Neural crest cell (in vitro differentiated cells): ENCODE data around the gene DHX16. TPM values are rescaled to one million over a fixed set of nuclear protein-coding genes. Genes with fewer than 3 reads are reported as not detected.

Experiments
- DNase-seq: peaks from one replicate; pipeline ENCODE4 v3.0.0; 2021; ENCODE audit warnings: low read depth, mixed read lengths, low spot score
- H3K27ac Mint-ChIP-seq: one replicate; pipeline ENCODE4 v1.8.0; 2021; ENCODE audit warnings: mild to moderate bottlenecking, mixed read lengths; ENCODE audit not compliant: unreplicated experiment
- H3K27me3 Mint-ChIP-seq: 2 replicates; pipeline ENCODE4 v1.8.0; 2021; ENCODE audit warnings: low read depth, mild to moderate bottlenecking, mixed read lengths
- H3K36me3 Mint-ChIP-seq: 2 replicates; pipeline ENCODE4 v1.8.0; 2021; ENCODE audit warnings: low read depth, mild to moderate bottlenecking, mixed read lengths
- H3K4me1 Mint-ChIP-seq: 2 replicates; pipeline ENCODE4 v1.8.0; 2021; ENCODE audit warnings: mixed read lengths
- H3K4me3 Mint-ChIP-seq: one replicate; pipeline ENCODE4 v1.8.0; 2021; ENCODE audit warnings: mild to moderate bottlenecking, mixed read lengths
- H3K9me3 Mint-ChIP-seq: 2 replicates; pipeline ENCODE4 v1.8.0; 2021; ENCODE audit warnings: mixed read lengths
- total RNA-seq: library from RNA; stranded (reverse); gene quantifications from 2 replicates; pipeline ENCODE4 v1.2.1, GENCODE V29; 2021
- TF ChIP-seq, protein P1 (sequence below): fragments of 200-600 bp; sonication (generic); conservative IDR thresholded peaks from 2 replicates; pipeline ENCODE4 v1.5.0; 2021; ENCODE audit warnings: antibody characterized with exemption, mild to moderate bottlenecking

The DHX16 gene
- total RNA-seq, 1 donor from 2014 or later, result 30.3 TPM

DNA sequence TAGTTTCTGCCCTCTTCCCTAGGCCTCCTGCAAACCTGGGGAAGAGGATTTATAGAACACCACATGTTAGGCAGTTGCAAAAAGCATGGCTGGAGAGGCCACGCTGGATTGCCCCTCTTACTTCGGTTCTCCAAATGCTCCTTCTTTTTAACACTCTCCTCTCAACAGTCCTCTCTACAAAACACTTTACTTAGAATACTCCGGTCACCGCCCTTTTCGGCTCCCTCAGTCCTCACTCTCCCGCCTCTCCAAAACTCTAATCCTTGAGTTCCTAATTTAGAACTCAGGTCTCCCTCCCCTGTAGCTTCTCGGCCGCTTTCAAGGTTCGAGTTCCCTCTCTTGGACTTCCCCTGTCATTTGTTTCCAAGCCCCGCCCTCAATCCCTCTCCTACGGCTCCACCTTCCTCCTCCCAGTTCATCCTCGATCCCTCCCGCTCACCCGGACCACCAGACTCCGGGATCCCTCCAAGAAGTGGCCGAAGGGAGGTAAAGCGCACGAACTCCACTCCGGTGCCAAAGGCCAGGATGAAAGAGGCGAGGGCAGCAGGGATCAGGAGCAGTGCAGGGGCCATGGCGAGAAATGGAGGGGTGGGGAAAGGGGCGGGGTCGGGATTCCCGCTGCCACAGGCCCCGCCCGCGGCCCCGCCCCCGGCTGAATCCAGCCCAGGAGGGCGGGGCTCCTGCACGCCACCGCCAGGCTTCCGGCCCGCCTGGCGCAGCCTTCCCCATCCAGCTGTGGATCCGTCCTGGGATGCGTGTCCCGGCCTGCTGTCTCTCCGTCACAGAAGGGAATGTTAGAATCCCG is 17.8 kb upstream of the DHX16 start, which contains the start of gene NRM:
Gene NRM, minus strand, starts transcription at position 582 of the 805 bp plus-strand sequence. Its CDS starts 10 bp downstream, at position 572.
- TF ChIP-seq, protein P1, sequence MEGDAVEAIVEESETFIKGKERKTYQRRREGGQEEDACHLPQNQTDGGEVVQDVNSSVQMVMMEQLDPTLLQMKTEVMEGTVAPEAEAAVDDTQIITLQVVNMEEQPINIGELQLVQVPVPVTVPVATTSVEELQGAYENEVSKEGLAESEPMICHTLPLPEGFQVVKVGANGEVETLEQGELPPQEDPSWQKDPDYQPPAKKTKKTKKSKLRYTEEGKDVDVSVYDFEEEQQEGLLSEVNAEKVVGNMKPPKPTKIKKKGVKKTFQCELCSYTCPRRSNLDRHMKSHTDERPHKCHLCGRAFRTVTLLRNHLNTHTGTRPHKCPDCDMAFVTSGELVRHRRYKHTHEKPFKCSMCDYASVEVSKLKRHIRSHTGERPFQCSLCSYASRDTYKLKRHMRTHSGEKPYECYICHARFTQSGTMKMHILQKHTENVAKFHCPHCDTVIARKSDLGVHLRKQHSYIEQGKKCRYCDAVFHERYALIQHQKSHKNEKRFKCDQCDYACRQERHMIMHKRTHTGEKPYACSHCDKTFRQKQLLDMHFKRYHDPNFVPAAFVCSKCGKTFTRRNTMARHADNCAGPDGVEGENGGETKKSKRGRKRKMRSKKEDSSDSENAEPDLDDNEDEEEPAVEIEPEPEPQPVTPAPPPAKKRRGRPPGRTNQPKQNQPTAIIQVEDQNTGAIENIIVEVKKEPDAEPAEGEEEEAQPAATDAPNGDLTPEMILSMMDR, result no peak
- Mint-ChIP-seq H3K4me1 (peaks cover 55% of the 10 kb centered on the region), H3K27me3 (no peaks in the 10 kb centered on the region), H3K9me3 (peaks cover 2% of the 10 kb centered on the region), H3K4me3 (peak within 1 kb of the TSS; percentile 96), H3K27ac (peak within 1 kb of the TSS; percentile 96), H3K36me3 (no peaks in the 10 kb centered on the region)
- peak; percentile 75 for DNase-seq

GRCh38 chr6:30689985-30690384 is 17.2 kb upstream of the DHX16 start:
- H3K4me3 Mint-ChIP-seq, result peak overlapping the region; percentile 96
- peaks cover 61% of the 10 kb centered on the region for H3K4me1 Mint-ChIP-seq
- H3K9me3 Mint-ChIP-seq, result peaks cover 1% of the 10 kb centered on the region
- TF ChIP-seq, protein P1, result no peak
- DNase-seq, result no peak
- H3K36me3 Mint-ChIP-seq, result no peaks in the 10 kb centered on the region
- H3K27me3 Mint-ChIP-seq, result no peaks in the 10 kb centered on the region
- peak overlapping the region; percentile 96 for H3K27ac Mint-ChIP-seq

- Mint-ChIP-seq H3K4me3 (peak overlapping the region; percentile 96), H3K27ac (peak overlapping the region; percentile 60), H3K36me3 (no peaks in the 10 kb centered on the region), H3K27me3 (no peaks in the 10 kb centered on the region), H3K4me1 (peaks cover 65% of the 10 kb centered on the region), H3K9me3 (no peaks in the 10 kb centered on the region)
- TF ChIP-seq, protein P1, result no peak
- DNase-seq, result no peak
Observed at GRCh38 chr6:30689022-30689865, 16.4 kb upstream of the DHX16 start.

- Mint-ChIP-seq H3K27me3 (no peaks in the 10 kb centered on the region), H3K4me3 (peak overlapping the region; percentile 96), H3K4me1 (peaks cover 72% of the 10 kb centered on the region), H3K27ac (no peak overlapping the region), H3K36me3 (no peaks in the 10 kb centered on the region), H3K9me3 (no peaks in the 10 kb centered on the region)
- TF ChIP-seq, protein P1, result no peak
- DNase-seq, result no peak
Observed at GRCh38 chr6:30688569-30688968, 15.8 kb upstream of the DHX16 start.

DNA sequence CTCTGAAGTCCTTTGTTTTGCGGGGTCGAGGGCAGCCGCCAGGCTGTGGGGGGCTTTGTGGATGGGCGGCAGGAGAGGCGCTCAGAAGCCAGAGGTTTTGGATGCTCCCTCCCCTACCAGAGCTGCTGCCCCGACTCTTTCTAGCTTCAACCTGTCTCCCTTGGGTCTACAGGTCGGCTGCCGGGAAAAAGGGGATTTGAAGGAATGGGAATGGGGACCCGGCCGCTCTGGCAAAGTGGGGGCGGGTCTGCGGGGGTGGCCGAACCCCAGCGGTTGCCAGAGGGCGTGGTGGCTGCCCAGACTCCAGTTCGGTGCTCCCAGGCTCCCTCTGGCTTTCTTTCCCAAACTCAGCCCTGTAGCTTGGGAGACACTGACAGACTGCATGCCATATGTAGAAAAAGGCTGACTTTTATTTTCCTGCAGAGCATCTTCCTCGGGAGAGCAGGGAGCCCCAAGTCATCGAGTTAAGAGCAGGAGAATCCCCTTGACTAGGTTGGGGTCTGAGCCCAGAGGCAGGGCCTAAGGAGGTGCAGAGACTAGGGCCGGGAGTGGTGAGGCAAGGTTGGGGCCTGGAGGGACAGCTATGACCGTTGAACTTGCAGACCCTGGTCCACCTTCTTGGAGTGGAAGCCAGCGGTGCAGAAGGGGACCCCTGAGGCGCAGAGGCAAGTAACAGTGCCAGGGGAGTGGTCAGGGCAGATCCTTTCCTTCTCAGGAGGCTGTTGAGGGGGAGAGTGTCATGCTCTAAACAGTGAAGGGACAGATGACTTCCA is 15.0 kb upstream of the DHX16 start:
- peaks cover 79% of the 10 kb centered on the region for H3K4me1 Mint-ChIP-seq
- H3K27me3 Mint-ChIP-seq, result no peaks in the 10 kb centered on the region
- H3K9me3 Mint-ChIP-seq, result no peaks in the 10 kb centered on the region
- no peaks in the 10 kb centered on the region for H3K36me3 Mint-ChIP-seq
- TF ChIP-seq, protein P1, result no peak
- H3K27ac Mint-ChIP-seq, result peak overlapping the region; percentile 97
- no peak for DNase-seq
- peak overlapping the region; percentile 96 for H3K4me3 Mint-ChIP-seq
